GM08714 (cell line): ENCODE measurements around the gene HP1BP3.
A peak's percentile ranks its signal among the peaks of the same experiment; 100 is the strongest.

ENCODE experiments used
- H3K4me3 ChIP-seq: fragments of 200-500 bp; sonication (Bioruptor generic); 2 replicates; pipeline ENCODE4 v1.5.1; 2014; ENCODE audit warnings: mild to moderate bottlenecking, low read length, inconsistent platforms
- ZNF274 ChIP-seq: IDR thresholded peaks from 2 replicates; pipeline ENCODE4 v1.6.1; 2012; ENCODE audit warnings: mild to moderate bottlenecking, low read depth, low read length

HP1BP3 gene

GRCh38 chr1:20717452-20718342, 69.4 kb downstream of the HP1BP3 start, which contains the start of gene KIF17:
KIF17 (minus strand) TSS chr1:20718007; CDS start chr1:20717706, 301 bp downstream.
- peak within 1 kb of the TSS; percentile 5; the same call in 1 of the 2 replicates for H3K4me3 ChIP-seq
- TF ChIP-seq ZNF274, result no peak

GRCh38 chr1:20716232-20716631, 70.9 kb downstream of the HP1BP3 start:
- H3K4me3 ChIP-seq, result no peak overlapping the region
- no peak for TF ChIP-seq ZNF274

GRCh38 chr1:20715406-20715805, 71.7 kb downstream of the HP1BP3 start:
- TF ChIP-seq ZNF274, result no peak

GRCh38 chr1:20713440-20713839, 73.7 kb downstream of the HP1BP3 start:
- H3K4me3 ChIP-seq, result no peak overlapping the region
- TF ChIP-seq ZNF274, result no peak

More at GRCh38 chr1:20715406-20715805, 71.7 kb downstream of the HP1BP3 start:
- H3K4me3 ChIP-seq, result no peak overlapping the region

GRCh38 chr1:20712215-20712577, 74.9 kb downstream of the HP1BP3 start:
- no peak for TF ChIP-seq ZNF274
- no peak overlapping the region for H3K4me3 ChIP-seq

- H3K4me3 ChIP-seq, result no peak overlapping the region
Measured at GRCh38 chr1:20711285-20712214, 75.6 kb downstream of the HP1BP3 start.

GRCh38 chr1:20710469-20711284, 76.4 kb downstream of the HP1BP3 start:
- TF ChIP-seq ZNF274, result no peak

More at GRCh38 chr1:20711285-20712214, 75.6 kb downstream of the HP1BP3 start:
- TF ChIP-seq ZNF274, result no peak

GRCh38 chr1:20709868-20710267, 77.2 kb downstream of the HP1BP3 start:
- no peak overlapping the region for H3K4me3 ChIP-seq
- TF ChIP-seq ZNF274, result no peak

More at GRCh38 chr1:20710469-20711284, 76.4 kb downstream of the HP1BP3 start:
- no peak overlapping the region for H3K4me3 ChIP-seq

- no peak for TF ChIP-seq ZNF274
- H3K4me3 ChIP-seq, result no peak overlapping the region
Measured at GRCh38 chr1:20708891-20709290, 78.2 kb downstream of the HP1BP3 start.

GRCh38 chr1:20708057-20708456, 79.0 kb downstream of the HP1BP3 start:
- no peak for TF ChIP-seq ZNF274
- H3K4me3 ChIP-seq, result no peak overlapping the region

GRCh38 chr1:20706841-20707240, 80.3 kb downstream of the HP1BP3 start:
- no peak overlapping the region for H3K4me3 ChIP-seq
- TF ChIP-seq ZNF274, result no peak

GRCh38 chr1:20705203-20705755, 81.8 kb downstream of the HP1BP3 start:
- TF ChIP-seq ZNF274, result no peak
- H3K4me3 ChIP-seq, result no peak overlapping the region

GRCh38 chr1:20704390-20705202, 82.5 kb downstream of the HP1BP3 start:
- no peak overlapping the region for H3K4me3 ChIP-seq
- no peak for TF ChIP-seq ZNF274
